ENCODE measurements around the gene ENTREP1. TPM values are rescaled to one million over a fixed set of nuclear protein-coding genes. Genes with fewer than 3 reads are reported as not detected.

Gene ENTREP1
- total RNA-seq, 1 experiment from 2014 or later, result not detected

GRCh38 chr9:69339620-69340019 is 14.6 kb downstream of the ENTREP1 start:
- TF ChIP-seq CTCF (IDR thresholded peaks at IDR 0.05; ENCODE audit: insufficient read depth in 1 of 2, low read depth in 1 of 2, low read length in 1 of 2, severe bottlenecking in 1 of 2, unreplicated experiment in 1 of 2), result no peak
- CTCF ChIA-PET, result no interaction called here
- no peaks in the 10 kb centered on the region for H3K27me3 ChIP-seq (replicated peaks; ENCODE audit: control insufficient read depth, insufficient read depth, low read length)
- POLR2A ChIA-PET, result no interaction called here
- intact Hi-C loops (cut with micrococcal nuclease; ENCODE audit: unreplicated experiment), result no loop called here
- BruUV-seq (replicated peaks), result no TSS peak
- H3K27me3 Mint-ChIP-seq (ENCODE audit: insufficient read depth, unreplicated experiment), result peaks cover 3% of the 10 kb centered on the region
- no peaks in the 10 kb centered on the region for H3K4me1 Mint-ChIP-seq (ENCODE audit: low read depth, unreplicated experiment)
- H3K9me3 ChIP-seq, result no peaks in the 10 kb centered on the region
- H3K4me1 ChIP-seq, result no peaks in the 10 kb centered on the region
- no peak overlapping the region for H3K27ac Mint-ChIP-seq (ENCODE audit: unreplicated experiment)
- no peak for DNase-seq
- H3K9me3 Mint-ChIP-seq (ENCODE audit: unreplicated experiment), result no peaks in the 10 kb centered on the region
- no peaks in the 10 kb centered on the region for H3K36me3 Mint-ChIP-seq (ENCODE audit: insufficient read depth, unreplicated experiment)
- no peak overlapping the region for H3K4me3 Mint-ChIP-seq (ENCODE audit: unreplicated experiment)
- H3K4me3 ChIP-seq (ENCODE audit: low read depth, low read length), result no peak overlapping the region
- no peaks in the 10 kb centered on the region for H3K36me3 ChIP-seq (ENCODE audit: control insufficient read depth, insufficient read depth, low read length)

- POLR2A ChIA-PET, result no interaction called here
- intact Hi-C loops (cut with micrococcal nuclease; ENCODE audit: unreplicated experiment), result no loop called here
Measured at GRCh38 chr9:69340631-69341030, 15.6 kb downstream of the ENTREP1 start.

GRCh38 chr9:69342769-69343168 is 17.8 kb downstream of the ENTREP1 start:
- CTCF ChIA-PET, result no interaction called here

More at GRCh38 chr9:69340631-69341030, 15.6 kb downstream of the ENTREP1 start:
- Mint-ChIP-seq H3K27ac (ENCODE audit: unreplicated experiment) (no peak overlapping the region), H3K27me3 (ENCODE audit: insufficient read depth, unreplicated experiment) (no peaks in the 10 kb centered on the region), H3K4me3 (ENCODE audit: unreplicated experiment) (no peak overlapping the region), H3K36me3 (ENCODE audit: insufficient read depth, unreplicated experiment) (no peaks in the 10 kb centered on the region), H3K4me1 (ENCODE audit: low read depth, unreplicated experiment) (no peaks in the 10 kb centered on the region), H3K9me3 (ENCODE audit: unreplicated experiment) (no peaks in the 10 kb centered on the region)
- no peak for DNase-seq
- CTCF ChIA-PET, result no interaction called here
- Histone ChIP-seq H3K9me3 (no peaks in the 10 kb centered on the region), H3K4me3 (ENCODE audit: low read depth, low read length) (no peak overlapping the region), H3K27me3 (replicated peaks; ENCODE audit: control insufficient read depth, insufficient read depth, low read length) (no peaks in the 10 kb centered on the region), H3K36me3 (ENCODE audit: control insufficient read depth, insufficient read depth, low read length) (no peaks in the 10 kb centered on the region), H3K4me1 (no peaks in the 10 kb centered on the region)
- no TSS peak for BruUV-seq (replicated peaks)
- TF ChIP-seq CTCF (IDR thresholded peaks at IDR 0.05; ENCODE audit: insufficient read depth in 1 of 2, low read depth in 1 of 2, low read length in 1 of 2, severe bottlenecking in 1 of 2, unreplicated experiment in 1 of 2), result no peak

More at GRCh38 chr9:69342769-69343168, 17.8 kb downstream of the ENTREP1 start:
- Histone ChIP-seq H3K4me1 (no peaks in the 10 kb centered on the region), H3K36me3 (ENCODE audit: control insufficient read depth, insufficient read depth, low read length) (no peaks in the 10 kb centered on the region), H3K27me3 (replicated peaks; ENCODE audit: control insufficient read depth, insufficient read depth, low read length) (no peaks in the 10 kb centered on the region), H3K4me3 (ENCODE audit: low read depth, low read length) (no peak overlapping the region), H3K9me3 (no peaks in the 10 kb centered on the region)
- no peak for DNase-seq
- Mint-ChIP-seq H3K9me3 (ENCODE audit: unreplicated experiment) (no peaks in the 10 kb centered on the region), H3K36me3 (ENCODE audit: insufficient read depth, unreplicated experiment) (no peaks in the 10 kb centered on the region), H3K4me1 (ENCODE audit: low read depth, unreplicated experiment) (no peaks in the 10 kb centered on the region), H3K4me3 (ENCODE audit: unreplicated experiment) (no peak overlapping the region), H3K27me3 (ENCODE audit: insufficient read depth, unreplicated experiment) (no peaks in the 10 kb centered on the region), H3K27ac (ENCODE audit: unreplicated experiment) (no peak overlapping the region)
- POLR2A ChIA-PET, result no interaction called here
- no peak for TF ChIP-seq CTCF (IDR thresholded peaks at IDR 0.05; ENCODE audit: insufficient read depth in 1 of 2, low read depth in 1 of 2, low read length in 1 of 2, severe bottlenecking in 1 of 2, unreplicated experiment in 1 of 2)
- intact Hi-C loops (cut with micrococcal nuclease; ENCODE audit: unreplicated experiment), result no loop called here
- BruUV-seq (replicated peaks), result no TSS peak

Measured in Caco-2 (cell line).